Hepatocyte (in vitro differentiated cells): ENCODE data around the gene RTN4RL1.

Source experiments
- EZH2 ChIP-seq: fragments of 200-600 bp; sonication (generic); IDR thresholded peaks from 2 replicates; pipeline ENCODE4 v1.6.1; 2016; ENCODE audit warnings: antibody characterized with exemption, mild to moderate bottlenecking, borderline replicate concordance
- EZH2phosphoT487 ChIP-seq: fragments of 200-600 bp; sonication (generic); IDR thresholded peaks from one replicate; pipeline ENCODE4 v1.6.1; 2018; ENCODE audit warnings: antibody characterized with exemption, mild to moderate bottlenecking, low read depth, moderate library complexity; ENCODE audit not compliant: unreplicated experiment, severe bottlenecking
- TF ChIP-seq, protein P1 (sequence below): fragments of 200-600 bp; sonication (generic); IDR thresholded peaks from 2 replicates; pipeline ENCODE4 v1.5.1; 2016; ENCODE audit warnings: antibody characterized with exemption, mild to moderate bottlenecking; ENCODE audit not compliant: poor library complexity

DNA sequence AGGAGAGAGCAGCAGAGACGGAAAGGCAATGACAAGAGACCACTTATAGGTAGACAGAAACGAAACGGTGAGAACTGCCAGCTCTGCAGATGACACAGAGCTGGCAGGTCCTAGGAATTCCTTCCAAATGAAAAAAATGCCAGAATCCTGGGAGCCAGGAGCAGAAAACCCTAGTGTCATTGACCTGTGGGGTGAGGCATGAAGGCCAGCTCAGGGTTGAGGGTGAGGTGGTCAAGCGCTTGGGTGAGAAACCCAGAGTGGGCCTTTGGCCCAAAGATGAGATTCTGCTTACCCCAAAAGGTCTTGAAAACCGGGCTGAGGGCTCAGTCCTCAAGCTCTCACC is 39.0 kb upstream of the RTN4RL1 start:
- TF ChIP-seq EZH2 (no peak), EZH2phosphoT487 (no peak)
- TF ChIP-seq, protein P1, sequence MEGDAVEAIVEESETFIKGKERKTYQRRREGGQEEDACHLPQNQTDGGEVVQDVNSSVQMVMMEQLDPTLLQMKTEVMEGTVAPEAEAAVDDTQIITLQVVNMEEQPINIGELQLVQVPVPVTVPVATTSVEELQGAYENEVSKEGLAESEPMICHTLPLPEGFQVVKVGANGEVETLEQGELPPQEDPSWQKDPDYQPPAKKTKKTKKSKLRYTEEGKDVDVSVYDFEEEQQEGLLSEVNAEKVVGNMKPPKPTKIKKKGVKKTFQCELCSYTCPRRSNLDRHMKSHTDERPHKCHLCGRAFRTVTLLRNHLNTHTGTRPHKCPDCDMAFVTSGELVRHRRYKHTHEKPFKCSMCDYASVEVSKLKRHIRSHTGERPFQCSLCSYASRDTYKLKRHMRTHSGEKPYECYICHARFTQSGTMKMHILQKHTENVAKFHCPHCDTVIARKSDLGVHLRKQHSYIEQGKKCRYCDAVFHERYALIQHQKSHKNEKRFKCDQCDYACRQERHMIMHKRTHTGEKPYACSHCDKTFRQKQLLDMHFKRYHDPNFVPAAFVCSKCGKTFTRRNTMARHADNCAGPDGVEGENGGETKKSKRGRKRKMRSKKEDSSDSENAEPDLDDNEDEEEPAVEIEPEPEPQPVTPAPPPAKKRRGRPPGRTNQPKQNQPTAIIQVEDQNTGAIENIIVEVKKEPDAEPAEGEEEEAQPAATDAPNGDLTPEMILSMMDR: no peak
